NCI-H2107 (cell line): Measurements from ENCODE around the gene GPR107.
"Not testable (repeated sequence)": the region's sequence is repeated elsewhere in the genome, so short reads cannot be mapped to it uniquely, and the experiment has no call there.

Source experiments
- DNase-seq: peaks from one replicate; lab custom pipeline; 2025; lab: John Stamatoyannopoulos, UW

Gene GPR107

DNA sequence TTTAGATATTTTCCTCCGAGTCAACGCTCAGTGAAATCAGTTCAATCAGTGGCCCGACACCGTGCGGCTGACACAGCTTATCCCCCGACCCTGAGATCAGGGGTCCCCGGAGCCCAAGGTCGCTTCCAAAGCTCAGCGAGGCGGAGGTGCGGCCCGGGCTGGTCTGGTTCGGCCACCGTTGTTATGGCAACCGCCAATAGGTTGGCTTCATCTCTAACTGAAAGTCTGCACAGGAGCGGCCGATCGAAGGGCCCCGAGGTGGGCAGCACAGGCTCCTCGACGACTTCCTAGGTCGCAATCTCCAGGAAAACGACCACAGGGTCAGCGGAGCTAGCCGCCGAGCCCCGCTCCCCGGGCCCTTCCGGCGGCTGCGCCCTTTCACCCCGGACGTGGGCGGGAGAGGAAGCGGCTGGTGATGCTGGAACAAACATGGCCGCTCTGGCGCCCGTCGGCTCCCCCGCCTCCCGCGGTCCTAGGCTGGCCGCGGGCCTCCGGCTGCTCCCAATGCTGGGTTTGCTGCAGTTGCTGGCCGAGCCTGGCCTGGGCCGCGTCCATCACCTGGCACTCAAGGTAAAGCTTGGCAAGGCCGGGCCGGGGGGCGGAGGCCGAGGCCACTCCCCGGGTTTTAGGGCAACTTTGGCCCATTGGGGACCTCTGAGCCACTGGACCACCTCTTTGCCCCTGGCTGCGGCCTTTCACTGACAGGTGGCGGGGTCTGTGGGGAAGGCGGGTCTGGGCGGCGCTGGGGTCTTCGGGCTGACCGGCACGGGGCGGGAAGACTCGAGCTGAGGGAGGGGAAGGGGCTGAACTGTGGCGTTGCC lies at the start of gene GPR107:
Gene GPR107 (plus strand): TSS at position 403 of the 821 bp plus-strand sequence. CDS start 27 bp downstream, at position 430.
- peak; percentile 38 for DNase-seq

DNA sequence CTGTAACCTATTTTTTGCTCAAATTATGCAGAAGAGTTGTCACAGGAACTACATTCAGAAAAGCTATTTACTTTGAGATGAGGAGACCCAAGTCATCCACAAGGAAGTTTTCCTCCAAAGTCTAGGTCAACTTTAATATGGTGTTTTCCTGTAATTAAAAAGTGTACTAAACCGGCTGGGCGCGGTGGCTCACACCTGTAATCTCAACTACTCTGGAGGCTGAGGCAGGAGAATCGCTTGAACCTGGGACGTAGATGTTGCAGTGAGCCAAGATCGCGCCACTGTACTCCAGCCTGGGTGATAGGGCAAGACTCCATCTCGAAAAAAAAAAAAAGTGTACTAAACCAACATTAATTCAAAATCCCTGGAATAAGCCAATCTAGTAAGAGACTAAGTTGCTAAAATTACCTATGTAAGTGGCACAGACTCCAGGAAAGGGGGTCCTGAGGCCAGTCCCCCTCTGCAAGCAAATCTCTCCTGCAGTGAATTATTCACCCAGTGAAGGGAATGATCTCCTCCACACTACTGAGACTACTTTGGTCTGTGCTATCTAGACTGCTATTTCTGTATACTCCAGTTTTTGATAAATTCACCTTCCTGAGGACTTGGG lies 49.7 kb upstream of the GPR107 start:
- no peak for DNase-seq

DNA sequence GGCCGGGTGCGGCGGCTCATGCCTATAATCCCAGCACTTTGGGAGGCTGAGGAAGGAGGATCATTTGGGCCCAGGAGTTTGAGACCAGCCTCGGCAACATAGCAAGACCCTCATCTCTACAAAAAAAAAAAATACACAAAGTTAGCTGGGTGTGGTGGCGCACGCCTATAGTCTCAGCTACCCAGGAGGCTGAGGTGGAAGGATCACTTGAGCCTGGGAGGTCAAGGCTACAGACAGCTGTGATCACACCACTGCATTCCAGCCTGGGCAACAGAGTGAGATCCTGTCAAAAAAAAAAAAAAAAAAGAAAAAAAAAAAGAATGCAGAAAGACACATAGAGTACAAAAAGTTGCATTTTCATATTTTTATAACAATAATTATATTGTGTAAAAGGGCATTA lies 46.8 kb upstream of the GPR107 start:
- DNase-seq = not testable (repeated sequence)

DNA sequence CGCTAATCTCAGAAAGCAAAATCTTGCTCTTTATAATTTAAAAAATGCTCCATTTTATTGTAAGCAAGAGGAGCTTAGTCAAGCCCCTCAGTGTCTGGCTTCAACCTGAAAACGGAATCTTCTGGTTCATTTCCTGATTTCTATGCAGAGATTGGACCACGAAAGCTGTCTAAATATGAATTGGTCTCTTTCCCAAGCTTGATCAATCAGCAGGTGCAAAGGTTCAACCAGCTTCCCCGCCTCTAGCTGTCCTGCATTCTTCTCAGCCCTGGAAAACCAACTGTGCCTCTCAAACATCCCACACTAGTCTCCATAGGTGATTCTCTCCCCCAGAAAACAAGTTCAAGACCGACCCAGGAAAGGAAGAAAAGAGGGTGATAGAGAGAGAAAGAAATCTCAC lies 45.2 kb upstream of the GPR107 start:
- DNase-seq = no peak

DNA sequence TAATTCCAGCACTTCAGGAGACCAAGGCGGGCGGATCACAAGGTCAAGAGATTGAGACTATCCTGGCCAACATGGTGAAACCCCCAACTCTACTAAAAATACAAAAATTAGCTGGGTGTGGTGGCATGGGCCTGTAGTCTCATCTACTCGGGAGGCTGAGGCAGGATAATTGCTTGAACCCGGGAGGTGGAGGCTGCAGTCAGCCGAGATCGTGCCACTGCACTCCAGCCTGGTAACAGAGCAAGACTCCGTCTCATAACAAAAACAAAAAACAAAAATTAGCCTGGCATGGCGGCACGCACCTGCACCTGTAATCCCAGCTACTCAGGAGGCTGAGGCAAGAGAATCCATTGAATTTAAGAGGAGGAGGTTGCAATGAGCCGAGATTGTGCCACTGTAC lies 44.2 kb upstream of the GPR107 start:
- not testable (repeated sequence) for DNase-seq

DNA sequence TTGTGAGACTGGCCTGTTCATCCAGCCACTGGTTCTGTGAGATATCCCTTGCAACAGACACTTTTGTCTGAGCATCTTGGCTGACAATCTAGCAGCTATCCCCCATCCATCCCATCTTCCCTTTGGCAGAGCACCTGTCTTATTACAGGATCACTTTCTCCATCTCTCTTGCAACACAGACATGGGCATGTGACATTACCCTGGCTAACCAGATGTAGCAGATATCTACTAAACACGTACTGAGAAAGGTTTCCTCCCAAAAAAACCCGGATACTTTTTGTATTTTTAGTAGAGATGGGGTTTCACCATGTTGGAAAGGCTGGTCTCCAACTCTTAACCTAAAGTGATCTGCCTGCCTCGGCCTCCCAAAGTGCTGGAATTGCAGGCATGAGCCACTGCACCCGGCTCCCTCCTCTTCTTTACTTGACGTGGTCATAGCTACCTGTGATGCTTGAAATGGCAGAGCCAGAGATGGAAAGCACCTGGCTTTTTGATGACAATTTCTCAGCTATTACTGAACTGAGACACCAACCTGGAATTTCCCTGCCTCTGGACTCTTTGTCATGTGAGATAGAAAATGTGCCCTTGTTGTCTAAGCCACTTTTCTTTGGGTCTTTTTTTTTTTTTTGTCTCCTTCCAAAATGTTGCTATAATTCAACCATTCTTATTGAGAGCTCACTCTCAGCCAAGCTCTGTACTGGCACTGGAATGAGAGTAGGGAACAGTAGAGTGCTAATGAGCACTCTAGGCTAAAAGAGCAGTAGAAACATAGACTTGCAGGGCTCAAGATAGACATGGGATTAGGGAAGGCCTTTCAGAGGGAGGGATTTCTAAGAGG lies 43.3 kb upstream of the GPR107 start:
- DNase-seq = no peak

DNA sequence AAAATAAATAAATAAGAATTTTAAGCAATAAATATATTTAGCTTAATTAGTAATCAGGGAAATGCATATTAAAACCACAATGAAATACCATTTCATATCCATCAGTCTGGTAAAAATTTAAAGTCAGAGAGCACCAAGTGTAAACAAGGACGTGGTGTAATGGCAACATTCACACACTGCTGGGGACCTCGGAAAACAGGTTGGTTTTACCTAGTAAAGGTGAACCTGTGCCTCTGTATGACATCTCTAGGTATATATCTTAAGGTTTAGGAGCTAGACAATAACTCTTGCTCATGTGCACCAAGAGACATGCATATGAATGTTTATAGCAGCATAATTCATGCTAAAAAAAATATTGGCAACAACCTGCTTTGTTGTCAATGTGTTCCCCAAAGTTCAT lies 40.4 kb upstream of the GPR107 start:
- DNase-seq = no peak

DNA sequence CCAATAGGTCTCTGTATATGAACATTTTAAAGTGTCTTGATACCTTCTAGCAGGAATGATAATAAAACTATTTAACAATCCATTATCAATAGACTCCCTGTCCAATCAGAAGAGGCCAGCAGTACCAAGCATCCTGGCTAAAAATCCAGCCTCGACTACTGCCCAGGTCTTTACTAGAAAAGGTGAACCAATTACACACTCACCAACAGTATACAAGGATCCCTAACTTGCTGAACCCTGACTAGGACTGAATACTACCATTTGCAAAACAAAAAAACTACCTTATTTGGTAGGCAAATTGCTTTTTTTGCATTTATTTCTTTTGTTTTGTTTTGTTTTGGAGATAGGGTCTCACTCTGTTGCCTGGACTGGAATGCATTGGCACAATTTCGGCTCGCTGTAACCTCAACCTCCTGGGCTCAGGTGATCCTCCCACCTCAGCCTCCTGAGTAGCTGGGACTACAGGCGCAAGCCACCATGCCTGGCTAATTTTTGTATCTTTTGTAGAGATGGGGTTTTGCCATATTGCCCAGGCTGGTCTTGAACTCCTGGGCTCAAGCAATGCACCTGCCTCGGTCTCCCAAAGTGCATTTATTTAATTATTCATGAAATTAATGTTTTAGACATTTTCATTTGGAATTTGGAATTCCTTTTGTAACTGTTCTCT lies 38.2 kb upstream of the GPR107 start:
- DNase-seq = no peak

DNA sequence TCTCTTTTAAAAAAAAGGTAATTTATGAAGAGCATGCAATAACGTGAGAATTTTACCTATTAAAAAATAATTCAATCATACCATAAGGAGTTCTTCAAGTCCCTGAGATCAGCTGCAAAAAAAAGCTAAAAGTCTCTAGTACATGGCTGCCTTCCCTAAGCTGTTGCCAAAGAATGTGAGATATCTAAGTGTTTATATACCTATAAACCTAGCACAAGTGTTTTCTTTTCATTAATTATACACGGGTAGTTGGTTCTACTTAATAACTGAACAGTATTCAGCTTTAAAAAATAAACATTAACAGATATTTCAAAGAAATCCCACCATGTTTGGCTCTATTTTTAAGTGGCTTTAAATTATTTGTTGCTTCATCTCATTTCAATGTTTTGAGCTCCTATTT lies 36.6 kb upstream of the GPR107 start:
- DNase-seq = no peak

DNA sequence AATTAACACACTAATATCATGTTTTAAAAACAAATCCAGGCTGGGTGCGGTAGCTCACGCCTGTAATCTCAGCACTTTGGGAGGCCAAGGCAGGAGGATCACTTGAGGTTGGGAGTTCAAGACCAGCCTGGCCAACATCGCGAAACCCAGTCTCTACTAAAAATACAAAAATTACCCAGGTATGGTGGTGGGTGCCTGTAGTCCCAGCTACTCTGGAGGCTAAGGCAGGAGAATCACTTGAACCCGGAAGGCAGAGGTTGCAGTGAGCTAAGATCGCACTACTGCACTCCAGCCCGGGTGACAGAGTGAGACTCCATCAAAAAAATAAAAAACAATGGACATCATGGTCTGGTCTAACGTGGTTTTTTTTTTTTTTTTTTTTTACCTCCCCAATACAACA lies 36.2 kb upstream of the GPR107 start:
- DNase-seq = not testable (repeated sequence)

DNA sequence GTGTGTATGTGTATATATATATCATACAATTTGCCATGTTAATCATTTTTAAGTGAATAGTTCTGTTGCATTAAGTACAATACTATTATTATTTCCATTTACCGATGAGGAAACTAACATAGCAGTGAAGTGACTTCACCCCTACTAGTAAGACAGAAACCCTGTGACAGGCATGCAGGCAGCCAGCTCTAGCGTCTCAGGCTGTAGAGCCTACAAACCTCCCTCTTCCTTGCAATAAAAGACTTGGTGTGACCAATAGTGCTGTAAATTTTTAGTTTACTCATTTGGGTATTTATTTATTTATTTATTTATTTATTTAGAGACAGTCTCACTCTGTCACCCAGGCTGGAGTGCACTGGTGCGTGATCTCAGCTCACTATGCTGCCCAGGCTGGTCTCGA lies 35.4 kb upstream of the GPR107 start:
- no peak for DNase-seq

DNA sequence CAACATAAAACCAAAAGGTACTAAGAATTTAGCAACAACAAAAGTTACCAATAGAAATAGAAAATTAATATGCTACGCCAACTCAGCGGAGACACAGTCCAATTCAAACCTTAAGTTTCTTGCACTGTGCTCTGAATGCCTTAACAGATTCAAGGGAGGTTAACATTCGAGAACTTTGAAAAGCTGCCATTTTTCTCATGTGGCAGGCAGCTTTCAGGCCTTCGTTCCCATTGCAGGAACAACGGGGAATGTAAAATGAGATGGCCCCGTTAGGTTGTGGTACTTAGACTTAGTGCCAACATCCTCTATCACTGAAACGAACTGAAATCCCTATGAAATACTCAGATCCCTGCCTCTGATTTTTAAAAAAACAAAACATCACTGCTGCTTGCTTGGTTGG lies 33.1 kb upstream of the GPR107 start:
- DNase-seq = no peak

DNA sequence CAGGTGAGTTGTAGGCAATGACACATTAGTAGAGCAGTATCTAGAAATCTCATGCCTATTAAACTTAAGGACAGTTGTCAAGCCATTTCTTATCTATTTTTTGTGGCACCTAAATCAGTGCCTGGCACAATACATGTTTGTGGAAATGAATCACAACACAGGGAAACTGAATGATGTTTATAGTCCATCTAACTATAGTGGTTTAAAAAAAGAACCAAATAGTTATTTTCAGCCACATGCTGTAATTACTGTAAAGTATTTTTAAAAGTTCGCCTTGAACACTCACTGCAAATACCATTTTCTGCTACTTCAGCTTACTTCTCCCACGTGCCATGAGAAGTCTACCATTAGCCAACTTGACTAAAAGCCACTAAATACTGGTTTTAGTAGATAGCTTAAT lies 32.6 kb upstream of the GPR107 start:
- DNase-seq = no peak

DNA sequence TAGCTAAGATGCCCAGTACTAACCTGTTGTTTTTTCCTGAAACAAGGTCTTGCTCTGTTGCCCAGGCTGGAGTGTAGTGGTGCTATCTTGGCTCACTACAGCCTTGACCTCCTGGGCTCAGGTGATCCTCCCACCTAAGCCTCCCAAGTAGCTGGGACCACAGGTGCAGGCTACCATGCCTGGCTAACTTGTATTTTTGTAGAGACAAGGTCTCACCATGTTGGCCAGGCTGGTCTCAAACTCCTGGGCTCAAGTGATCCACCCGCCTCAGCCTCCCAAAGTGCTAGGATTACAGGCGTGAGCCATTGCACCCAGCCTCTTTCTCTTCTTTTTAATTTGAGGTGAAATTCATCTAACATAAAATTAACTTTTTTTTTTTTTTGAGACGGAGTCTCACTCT lies 31.9 kb upstream of the GPR107 start:
- DNase-seq = not testable (repeated sequence)

DNA sequence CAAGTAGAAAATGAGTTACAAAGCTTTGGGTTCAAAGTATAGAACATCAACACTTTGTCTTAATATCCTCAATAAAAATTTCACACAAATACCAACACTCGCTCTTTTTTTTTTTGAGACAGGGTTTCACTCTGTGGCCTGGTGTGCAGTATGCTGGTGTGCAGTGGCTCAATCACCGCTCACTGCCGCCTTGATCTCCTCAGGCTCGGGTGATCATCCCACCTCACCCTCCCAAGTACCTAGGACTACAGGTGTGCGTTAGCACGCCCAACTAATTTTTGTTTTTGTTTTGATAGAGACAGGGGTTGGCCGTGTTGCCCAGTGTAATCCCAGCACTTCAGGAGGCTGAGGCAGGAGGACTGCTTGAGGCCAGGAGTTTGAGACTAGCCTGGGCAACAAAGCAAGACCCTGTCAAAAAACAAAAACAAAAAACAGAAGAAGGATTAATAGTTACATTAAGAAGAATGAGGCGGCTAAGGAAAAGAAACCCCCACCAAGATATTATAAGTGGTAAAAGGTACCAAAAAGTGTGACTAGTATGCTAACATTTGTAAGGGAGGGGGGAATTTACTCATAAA lies 31.1 kb upstream of the GPR107 start:
- no peak for DNase-seq

DNA sequence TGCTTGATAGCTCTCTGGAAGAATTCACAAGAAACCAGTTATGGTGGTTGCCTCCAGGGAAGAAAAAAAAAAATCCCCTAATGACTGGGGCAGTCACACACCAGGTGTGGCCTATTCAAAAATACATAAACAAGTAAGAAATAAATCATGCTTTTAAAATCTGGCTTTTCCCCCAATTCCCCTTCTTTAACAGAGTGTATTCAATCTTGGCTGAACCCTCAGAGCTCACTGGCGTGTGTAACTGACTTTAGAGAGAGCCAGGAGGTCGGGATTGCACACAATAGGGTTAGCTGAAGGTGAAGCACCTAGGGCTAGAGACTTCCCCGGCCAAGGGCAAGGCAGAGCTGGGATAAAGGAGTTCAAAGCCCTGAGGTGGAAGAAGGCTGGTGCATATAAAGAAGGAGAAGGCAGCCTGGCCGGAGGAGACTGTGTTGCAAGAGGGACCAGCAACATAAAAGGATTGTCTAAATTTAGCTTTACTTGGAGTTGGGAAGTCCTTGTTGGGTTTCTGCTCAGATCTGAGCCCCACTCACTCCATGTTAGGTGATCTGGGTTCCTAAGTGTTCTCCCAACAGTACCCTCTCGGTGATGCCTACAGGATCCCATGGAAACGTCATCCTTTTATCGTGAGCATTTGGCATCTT lies 30.4 kb upstream of the GPR107 start:
- no peak for DNase-seq

DNA sequence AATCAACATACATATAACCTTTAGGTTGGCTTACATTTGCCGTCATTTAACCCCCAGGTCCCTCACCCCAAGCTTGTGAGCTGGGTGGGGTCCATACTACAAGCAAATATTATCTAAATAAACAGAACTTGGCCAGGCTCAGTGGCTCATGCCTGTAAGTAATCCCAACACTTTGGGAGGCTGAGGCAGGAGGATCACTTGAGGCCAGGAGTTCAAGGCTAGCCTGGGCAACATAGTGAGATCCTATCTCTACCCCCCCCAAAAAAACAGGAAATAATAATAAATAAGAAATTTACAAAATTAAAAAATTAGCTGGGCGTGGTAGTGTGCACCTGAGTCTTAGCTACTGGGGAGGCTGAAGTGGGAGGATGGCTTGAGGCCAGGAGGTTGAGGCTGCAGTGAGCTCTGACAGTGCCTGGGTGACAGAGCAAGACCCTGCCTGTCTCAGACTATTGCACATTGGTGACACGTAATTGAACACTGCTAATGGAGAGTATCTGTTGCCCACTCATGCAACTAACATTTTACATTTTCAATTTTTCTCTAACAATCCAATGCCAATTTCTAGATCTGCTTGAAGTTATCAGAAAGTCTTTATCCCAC lies 29.6 kb upstream of the GPR107 start:
- no peak for DNase-seq

DNA sequence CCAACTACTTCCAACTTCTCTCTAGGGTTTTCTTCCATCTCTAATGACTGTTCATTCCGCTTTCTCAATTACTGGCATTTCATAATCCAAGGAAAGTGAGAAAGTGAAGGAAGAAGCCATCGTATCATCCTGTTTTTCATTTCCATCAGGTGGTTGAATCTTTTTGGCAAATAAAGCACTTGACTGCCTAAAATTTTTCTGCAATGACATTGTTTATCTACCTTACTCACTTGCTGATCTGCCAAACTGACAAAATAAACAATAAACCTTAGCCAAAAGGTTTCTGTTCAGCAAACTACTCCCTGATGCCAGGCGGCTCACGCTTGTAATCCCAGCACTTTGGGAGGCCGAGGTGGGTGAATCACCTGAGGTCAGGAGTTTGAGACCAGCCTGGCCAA lies 29.1 kb upstream of the GPR107 start:
- DNase-seq = no peak

DNA sequence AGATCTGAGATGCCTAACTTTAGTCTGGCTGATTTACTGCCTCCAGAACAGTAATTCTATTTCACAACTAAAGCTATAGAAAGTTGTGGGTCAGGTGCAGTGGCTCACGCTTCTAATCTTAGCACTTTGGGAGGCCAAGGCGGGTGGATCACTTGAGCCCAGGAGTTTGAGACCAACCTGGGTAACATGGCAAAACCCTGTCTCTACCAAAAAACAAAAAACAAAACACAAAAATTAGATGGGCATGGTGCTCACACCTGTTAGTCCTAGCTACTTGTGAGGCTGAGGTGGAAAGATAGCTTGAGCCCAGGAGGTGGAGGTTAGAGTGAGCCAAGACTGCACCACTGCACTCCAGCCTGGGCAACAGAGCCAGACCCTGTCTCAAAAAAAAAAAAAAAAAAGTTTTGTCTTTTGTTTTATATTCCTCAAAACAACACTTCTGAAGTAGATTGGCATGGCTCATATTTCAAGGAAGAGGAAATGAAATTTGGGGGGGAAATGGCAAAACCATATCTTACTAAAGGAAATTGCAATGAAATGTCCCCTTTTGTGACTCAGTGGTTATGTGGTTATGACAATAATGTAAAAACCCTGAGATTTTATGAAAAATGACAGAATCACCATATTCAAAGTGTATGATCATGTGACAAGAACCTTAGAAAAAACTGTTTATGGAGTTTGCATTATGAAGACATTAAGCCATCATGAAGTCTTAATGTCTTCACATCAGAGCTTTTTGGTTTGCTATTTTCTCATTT lies 26.9 kb upstream of the GPR107 start:
- no peak for DNase-seq
